Measurements from ENCODE around the gene CNKSR1.
A peak's percentile ranks its signal among the peaks of the same experiment; 100 is the strongest.

CNKSR1 gene

GRCh38 chr1:26180010-26180506 is 2.8 kb downstream of the CNKSR1 start:
- TF ChIP-seq YY1 (IDR thresholded peaks at IDR 0.05; ENCODE audit: insufficient read depth, insufficient read length) (no peak), SUZ12 (IDR thresholded peaks at IDR 0.05; ENCODE audit: extremely low read depth, insufficient read depth, insufficient read length) (no peak), ZNF274 (IDR thresholded peaks at IDR 0.05; ENCODE audit: low read depth, low read length) (no peak)
- H3K9me3 ChIP-seq (ENCODE audit: insufficient read depth, low read length): no peaks in the 10 kb centered on the region
- no peak for DNase-seq (ENCODE audit: low read depth, low spot score)
- H3K9ac ChIP-seq (ENCODE audit: insufficient read length, low read depth): no peak overlapping the region
- peaks cover 9% of the 10 kb centered on the region for H3K4me1 ChIP-seq (ENCODE audit: insufficient read depth, insufficient read length)
- peaks cover 59% of the 10 kb centered on the region for H3K36me3 ChIP-seq (ENCODE audit: insufficient read depth, insufficient read length, low read length)
- no peaks in the 10 kb centered on the region for H3K27me3 ChIP-seq (ENCODE audit: insufficient read depth, insufficient read length)
- H3K4me3 ChIP-seq (ENCODE audit: insufficient read length, low read depth): no peak overlapping the region

- DNase-seq (ENCODE audit: low read depth, low spot score): no peak
- H3K4me3 ChIP-seq (ENCODE audit: insufficient read length, low read depth): no peak overlapping the region
- peaks cover 70% of the 10 kb centered on the region for H3K36me3 ChIP-seq (ENCODE audit: insufficient read depth, insufficient read length, low read length)
- peaks cover 8% of the 10 kb centered on the region for H3K4me1 ChIP-seq (ENCODE audit: insufficient read depth, insufficient read length)
- no peak for TF ChIP-seq ZNF274 (IDR thresholded peaks at IDR 0.05; ENCODE audit: low read depth, low read length)
- no peak for TF ChIP-seq YY1 (IDR thresholded peaks at IDR 0.05; ENCODE audit: insufficient read depth, insufficient read length)
- no peak for TF ChIP-seq SUZ12 (IDR thresholded peaks at IDR 0.05; ENCODE audit: extremely low read depth, insufficient read depth, insufficient read length)
- no peaks in the 10 kb centered on the region for H3K9me3 ChIP-seq (ENCODE audit: insufficient read depth, low read length)
- no peaks in the 10 kb centered on the region for H3K27me3 ChIP-seq (ENCODE audit: insufficient read depth, insufficient read length)
- no peak overlapping the region for H3K9ac ChIP-seq (ENCODE audit: insufficient read length, low read depth)
These were observed 4.5 kb downstream of the CNKSR1 start for GRCh38 chr1:26181586-26182382.

- Histone ChIP-seq H3K4me3 (ENCODE audit: insufficient read length, low read depth) (no peak overlapping the region), H3K4me1 (ENCODE audit: insufficient read depth, insufficient read length) (peaks cover 6% of the 10 kb centered on the region), H3K36me3 (ENCODE audit: insufficient read depth, insufficient read length, low read length) (peaks cover 76% of the 10 kb centered on the region), H3K9me3 (ENCODE audit: insufficient read depth, low read length) (no peaks in the 10 kb centered on the region), H3K27me3 (ENCODE audit: insufficient read depth, insufficient read length) (no peaks in the 10 kb centered on the region), H3K9ac (ENCODE audit: insufficient read length, low read depth) (peak overlapping the region; percentile 5)
- no peak for TF ChIP-seq YY1 (IDR thresholded peaks at IDR 0.05; ENCODE audit: insufficient read depth, insufficient read length)
- TF ChIP-seq SUZ12 (IDR thresholded peaks at IDR 0.05; ENCODE audit: extremely low read depth, insufficient read depth, insufficient read length): no peak
- no peak for TF ChIP-seq ZNF274 (IDR thresholded peaks at IDR 0.05; ENCODE audit: low read depth, low read length)
- DNase-seq (ENCODE audit: low read depth, low spot score): no peak
These were observed 5.0 kb downstream of the CNKSR1 start for GRCh38 chr1:26182383-26182696.

- Histone ChIP-seq H3K9ac (ENCODE audit: insufficient read length, low read depth) (no peak overlapping the region), H3K36me3 (ENCODE audit: insufficient read depth, insufficient read length, low read length) (peaks cover 84% of the 10 kb centered on the region), H3K9me3 (ENCODE audit: insufficient read depth, low read length) (no peaks in the 10 kb centered on the region), H3K4me1 (ENCODE audit: insufficient read depth, insufficient read length) (no peaks in the 10 kb centered on the region), H3K4me3 (ENCODE audit: insufficient read length, low read depth) (no peak overlapping the region), H3K27me3 (ENCODE audit: insufficient read depth, insufficient read length) (no peaks in the 10 kb centered on the region)
- no peak for DNase-seq (ENCODE audit: low read depth, low spot score)
- TF ChIP-seq SUZ12 (IDR thresholded peaks at IDR 0.05; ENCODE audit: extremely low read depth, insufficient read depth, insufficient read length) (no peak), ZNF274 (IDR thresholded peaks at IDR 0.05; ENCODE audit: low read depth, low read length) (no peak), YY1 (IDR thresholded peaks at IDR 0.05; ENCODE audit: insufficient read depth, insufficient read length) (no peak)
These were observed 6.8 kb downstream of the CNKSR1 start for GRCh38 chr1:26184086-26184485.

GRCh38 chr1:26184883-26185282 is 7.6 kb downstream of the CNKSR1 start:
- no peak for DNase-seq (ENCODE audit: low read depth, low spot score)
- peaks cover 86% of the 10 kb centered on the region for H3K36me3 ChIP-seq (ENCODE audit: insufficient read depth, insufficient read length, low read length)
- no peaks in the 10 kb centered on the region for H3K9me3 ChIP-seq (ENCODE audit: insufficient read depth, low read length)
- H3K4me3 ChIP-seq (ENCODE audit: insufficient read length, low read depth): no peak overlapping the region
- H3K27me3 ChIP-seq (ENCODE audit: insufficient read depth, insufficient read length): no peaks in the 10 kb centered on the region
- H3K9ac ChIP-seq (ENCODE audit: insufficient read length, low read depth): no peak overlapping the region
- no peak for TF ChIP-seq SUZ12 (IDR thresholded peaks at IDR 0.05; ENCODE audit: extremely low read depth, insufficient read depth, insufficient read length)
- TF ChIP-seq ZNF274 (IDR thresholded peaks at IDR 0.05; ENCODE audit: low read depth, low read length): no peak
- TF ChIP-seq YY1 (IDR thresholded peaks at IDR 0.05; ENCODE audit: insufficient read depth, insufficient read length): no peak
- peaks cover 1% of the 10 kb centered on the region for H3K4me1 ChIP-seq (ENCODE audit: insufficient read depth, insufficient read length)

- H3K4me3 ChIP-seq (ENCODE audit: insufficient read length, low read depth): no peak overlapping the region
- no peak for DNase-seq (ENCODE audit: low read depth, low spot score)
- no peaks in the 10 kb centered on the region for H3K27me3 ChIP-seq (ENCODE audit: insufficient read depth, insufficient read length)
- no peaks in the 10 kb centered on the region for H3K9me3 ChIP-seq (ENCODE audit: insufficient read depth, low read length)
- peaks cover 60% of the 10 kb centered on the region for H3K36me3 ChIP-seq (ENCODE audit: insufficient read depth, insufficient read length, low read length)
- peaks cover 6% of the 10 kb centered on the region for H3K4me1 ChIP-seq (ENCODE audit: insufficient read depth, insufficient read length)
- TF ChIP-seq YY1 (IDR thresholded peaks at IDR 0.05; ENCODE audit: insufficient read depth, insufficient read length): no peak
- TF ChIP-seq ZNF274 (IDR thresholded peaks at IDR 0.05; ENCODE audit: low read depth, low read length): no peak
- TF ChIP-seq SUZ12 (IDR thresholded peaks at IDR 0.05; ENCODE audit: extremely low read depth, insufficient read depth, insufficient read length): no peak
- no peak overlapping the region for H3K9ac ChIP-seq (ENCODE audit: insufficient read length, low read depth)
These were observed 10.6 kb downstream of the CNKSR1 start for GRCh38 chr1:26187882-26188281.

GRCh38 chr1:26188477-26188876 is 11.2 kb downstream of the CNKSR1 start:
- Histone ChIP-seq H3K4me3 (ENCODE audit: insufficient read length, low read depth) (no peak overlapping the region), H3K4me1 (ENCODE audit: insufficient read depth, insufficient read length) (peaks cover 6% of the 10 kb centered on the region), H3K36me3 (ENCODE audit: insufficient read depth, insufficient read length, low read length) (peaks cover 54% of the 10 kb centered on the region), H3K9me3 (ENCODE audit: insufficient read depth, low read length) (no peaks in the 10 kb centered on the region), H3K27me3 (ENCODE audit: insufficient read depth, insufficient read length) (no peaks in the 10 kb centered on the region), H3K9ac (ENCODE audit: insufficient read length, low read depth) (no peak overlapping the region)
- DNase-seq (ENCODE audit: low read depth, low spot score): no peak
- no peak for TF ChIP-seq YY1 (IDR thresholded peaks at IDR 0.05; ENCODE audit: insufficient read depth, insufficient read length)
- no peak for TF ChIP-seq ZNF274 (IDR thresholded peaks at IDR 0.05; ENCODE audit: low read depth, low read length)
- no peak for TF ChIP-seq SUZ12 (IDR thresholded peaks at IDR 0.05; ENCODE audit: extremely low read depth, insufficient read depth, insufficient read length)

Measured in NT2/D1 (cell line).